IPS DF 6.9 (cell line): ENCODE data around the gene UPF2.
"Not testable (repeated sequence)": the region's sequence is repeated elsewhere in the genome, so short reads cannot be mapped to it uniquely, and the experiment has no call there.

Source experiments
- DNase-seq: peaks from one replicate; pipeline ENCODE4 v3.0.0-alpha.2; 2013; ENCODE audit warnings: low read depth, low spot score
- H3K27ac ChIP-seq: one replicate; pipeline ENCODE4 v1.5.1; 2013; ENCODE audit warnings: low read length, control low read depth
- H3K27me3 ChIP-seq: 2 replicates; pipeline ENCODE4 v1.6.1; 2013; ENCODE audit warnings: mild to moderate bottlenecking, low read length; ENCODE audit not compliant: control insufficient read depth, insufficient read depth
- H3K36me3 ChIP-seq: 2 replicates; pipeline ENCODE4 v1.6.1; 2013; ENCODE audit warnings: low read length; ENCODE audit not compliant: control insufficient read depth, insufficient read depth
- H3K4me1 ChIP-seq: 2 replicates; pipeline ENCODE4 v1.6.1; 2013; ENCODE audit warnings: low read length; ENCODE audit not compliant: control insufficient read depth, insufficient read depth
- H3K4me3 ChIP-seq: 2 replicates; pipeline ENCODE4 v1.5.1; 2013; ENCODE audit warnings: mild to moderate bottlenecking, low read length
- H3K9me3 ChIP-seq: 2 replicates; pipeline ENCODE4 v1.6.1; 2013; ENCODE audit warnings: low read length, inconsistent platforms; ENCODE audit not compliant: control insufficient read depth, insufficient read depth
- WGBS: extraction: QIAGEN DNeasy Blood & Tissue Kit; methylation state at CpG from one replicate; pipeline ENCODE4 v1.1.7; 2013; ENCODE audit warnings: mixed read lengths, missing lambda C conversion rate; ENCODE audit not compliant: insufficient read length, insufficient coverage; 5-methylcytosine and 5-hydroxymethylcytosine counted together

UPF2 gene, protein sequence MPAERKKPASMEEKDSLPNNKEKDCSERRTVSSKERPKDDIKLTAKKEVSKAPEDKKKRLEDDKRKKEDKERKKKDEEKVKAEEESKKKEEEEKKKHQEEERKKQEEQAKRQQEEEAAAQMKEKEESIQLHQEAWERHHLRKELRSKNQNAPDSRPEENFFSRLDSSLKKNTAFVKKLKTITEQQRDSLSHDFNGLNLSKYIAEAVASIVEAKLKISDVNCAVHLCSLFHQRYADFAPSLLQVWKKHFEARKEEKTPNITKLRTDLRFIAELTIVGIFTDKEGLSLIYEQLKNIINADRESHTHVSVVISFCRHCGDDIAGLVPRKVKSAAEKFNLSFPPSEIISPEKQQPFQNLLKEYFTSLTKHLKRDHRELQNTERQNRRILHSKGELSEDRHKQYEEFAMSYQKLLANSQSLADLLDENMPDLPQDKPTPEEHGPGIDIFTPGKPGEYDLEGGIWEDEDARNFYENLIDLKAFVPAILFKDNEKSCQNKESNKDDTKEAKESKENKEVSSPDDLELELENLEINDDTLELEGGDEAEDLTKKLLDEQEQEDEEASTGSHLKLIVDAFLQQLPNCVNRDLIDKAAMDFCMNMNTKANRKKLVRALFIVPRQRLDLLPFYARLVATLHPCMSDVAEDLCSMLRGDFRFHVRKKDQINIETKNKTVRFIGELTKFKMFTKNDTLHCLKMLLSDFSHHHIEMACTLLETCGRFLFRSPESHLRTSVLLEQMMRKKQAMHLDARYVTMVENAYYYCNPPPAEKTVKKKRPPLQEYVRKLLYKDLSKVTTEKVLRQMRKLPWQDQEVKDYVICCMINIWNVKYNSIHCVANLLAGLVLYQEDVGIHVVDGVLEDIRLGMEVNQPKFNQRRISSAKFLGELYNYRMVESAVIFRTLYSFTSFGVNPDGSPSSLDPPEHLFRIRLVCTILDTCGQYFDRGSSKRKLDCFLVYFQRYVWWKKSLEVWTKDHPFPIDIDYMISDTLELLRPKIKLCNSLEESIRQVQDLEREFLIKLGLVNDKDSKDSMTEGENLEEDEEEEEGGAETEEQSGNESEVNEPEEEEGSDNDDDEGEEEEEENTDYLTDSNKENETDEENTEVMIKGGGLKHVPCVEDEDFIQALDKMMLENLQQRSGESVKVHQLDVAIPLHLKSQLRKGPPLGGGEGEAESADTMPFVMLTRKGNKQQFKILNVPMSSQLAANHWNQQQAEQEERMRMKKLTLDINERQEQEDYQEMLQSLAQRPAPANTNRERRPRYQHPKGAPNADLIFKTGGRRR

DNA sequence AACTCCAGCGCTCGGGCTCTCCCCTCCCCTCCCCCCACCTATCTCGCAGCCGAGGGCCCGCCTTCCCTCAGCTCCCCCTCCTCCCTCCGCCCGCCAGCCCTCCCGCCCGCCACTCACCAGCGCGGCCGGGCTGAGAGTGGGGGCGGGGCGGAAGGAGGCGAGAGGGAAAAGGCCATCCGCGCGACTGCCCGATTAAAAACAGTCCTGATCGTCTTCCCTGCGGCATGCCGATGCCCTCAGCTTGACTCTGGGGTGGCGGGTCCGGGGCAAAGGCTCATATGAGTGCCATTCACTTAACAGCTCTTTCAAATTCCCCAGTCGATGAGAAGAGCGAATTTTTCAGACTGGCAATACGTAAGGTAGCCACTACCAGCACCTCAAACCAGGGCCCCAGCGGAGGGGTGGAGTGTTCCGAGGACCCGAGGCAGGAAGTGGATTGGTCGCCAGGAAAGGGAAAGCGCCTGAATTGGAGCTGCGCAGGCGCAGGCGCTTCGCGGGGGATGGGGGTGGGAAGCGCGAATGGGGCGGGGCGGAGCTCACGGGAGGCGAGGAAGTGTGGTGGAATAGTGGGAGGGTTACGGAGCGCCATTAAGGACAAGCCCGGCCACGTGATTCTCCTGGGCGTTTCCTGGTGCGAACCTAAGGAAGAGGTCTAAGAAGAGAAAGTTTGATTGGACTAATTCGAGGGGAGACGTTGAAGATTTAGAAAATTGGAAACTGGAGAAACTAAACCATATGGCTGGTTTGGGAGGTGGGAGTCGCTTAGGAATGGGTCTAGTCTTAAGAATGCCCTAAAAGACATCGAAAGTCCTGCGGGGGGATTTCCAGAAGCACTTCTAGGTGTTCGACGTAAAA is at the start of gene UPF2:
TSS of gene UPF2 (minus strand) at position 13 of the 855 bp plus-strand sequence. CDS start 7,386 bp downstream, outside the sequence.
- Histone ChIP-seq H3K27ac (no peak within 1 kb of the TSS), H3K9me3 (no peaks in the 10 kb centered on the region), H3K4me1 (no peaks in the 10 kb centered on the region), H3K4me3 (peak within 1 kb of the TSS; percentile 92), H3K36me3 (no peaks in the 10 kb centered on the region), H3K27me3 (no peaks in the 10 kb centered on the region)
- DNase-seq, result peak; percentile 93
- WGBS, result no CpG with 5 or more reads among the region's 56 CpGs

DNA sequence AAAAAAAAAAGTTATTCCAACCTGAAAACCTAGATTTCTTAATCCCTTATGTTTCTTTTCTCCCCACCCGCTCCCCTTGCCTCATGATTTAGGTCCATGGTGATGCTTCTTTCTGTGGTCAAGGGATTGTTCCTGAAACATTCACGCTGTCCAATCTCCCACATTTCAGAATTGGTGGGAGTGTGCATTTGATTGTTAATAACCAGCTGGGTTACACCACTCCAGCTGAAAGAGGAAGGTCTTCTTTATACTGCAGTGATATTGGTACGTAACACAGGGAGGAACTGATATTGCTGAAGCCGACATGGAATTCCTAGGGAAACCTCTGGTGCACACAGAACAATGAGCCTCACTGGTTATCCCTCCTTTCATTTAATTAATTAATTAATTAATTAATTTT is 48.8 kb upstream of the UPF2 start:
- no peak for DNase-seq
- Histone ChIP-seq H3K4me3 (no peak overlapping the region), H3K36me3 (peaks cover 29% of the 10 kb centered on the region), H3K27me3 (no peaks in the 10 kb centered on the region; the same call in 1 of the 2 replicates), H3K4me1 (no peaks in the 10 kb centered on the region), H3K9me3 (no peaks in the 10 kb centered on the region), H3K27ac (no peak overlapping the region)
- no CpG with 5 or more reads among the region's 4 CpGs for WGBS

DNA sequence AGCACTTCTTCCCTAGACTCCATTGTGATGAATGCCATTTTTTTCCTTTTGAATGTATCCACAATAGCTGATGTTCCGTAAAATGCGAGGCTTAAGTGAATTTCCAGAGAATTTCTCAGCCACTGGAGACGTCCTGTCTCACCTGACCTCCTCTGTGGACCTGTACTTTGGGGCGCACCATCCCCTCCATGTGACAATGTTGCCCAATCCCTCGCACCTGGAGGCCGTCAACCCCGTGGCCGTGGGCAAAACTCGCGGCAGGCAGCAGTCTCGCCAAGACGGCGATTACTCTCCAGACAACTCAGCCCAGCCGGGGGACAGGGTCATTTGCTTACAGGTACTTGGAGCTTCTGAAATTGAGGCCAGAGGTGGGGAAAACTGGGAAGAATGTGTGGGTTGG is 46.3 kb upstream of the UPF2 start:
- Histone ChIP-seq H3K36me3 (peaks cover 25% of the 10 kb centered on the region), H3K9me3 (no peaks in the 10 kb centered on the region), H3K4me1 (no peaks in the 10 kb centered on the region), H3K27me3 (no peaks in the 10 kb centered on the region), H3K27ac (no peak overlapping the region), H3K4me3 (no peak overlapping the region)
- no CpG with 5 or more reads among the region's 14 CpGs for WGBS
- no peak for DNase-seq

DNA sequence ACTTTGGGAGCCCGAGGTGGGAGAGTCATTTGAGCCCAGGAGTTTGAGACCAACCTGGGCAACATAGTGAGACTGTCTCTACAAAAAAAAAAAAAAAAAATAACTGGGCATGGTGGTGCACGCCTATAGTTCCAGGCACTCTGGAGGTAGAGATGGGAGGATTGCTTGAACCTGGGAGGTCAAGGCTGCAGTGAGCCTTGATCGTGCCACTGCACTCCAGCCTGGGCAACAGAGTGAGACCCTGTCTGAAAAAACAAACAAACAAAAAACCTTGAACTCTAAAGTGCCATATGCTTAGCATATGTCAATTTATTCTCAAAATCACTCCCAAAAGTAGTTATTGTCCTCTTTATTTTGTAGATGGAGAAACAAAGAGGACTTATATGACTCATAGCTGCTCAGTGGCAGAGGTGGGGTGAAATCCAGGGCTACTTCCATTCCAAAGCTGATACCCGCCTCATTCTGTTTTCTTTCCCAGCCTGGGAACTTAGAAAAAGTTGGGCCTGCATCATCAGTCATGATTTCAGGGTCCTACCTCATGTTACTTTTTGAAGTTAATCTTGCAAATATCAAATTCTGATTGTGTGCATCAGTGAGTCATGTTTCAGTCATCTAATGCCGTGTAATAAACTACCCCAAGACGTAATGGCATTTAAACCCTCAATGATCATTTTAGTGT is 39.4 kb upstream of the UPF2 start:
- no peaks in the 10 kb centered on the region for H3K9me3 ChIP-seq
- peaks cover 10% of the 10 kb centered on the region for H3K36me3 ChIP-seq
- no peaks in the 10 kb centered on the region for H3K27me3 ChIP-seq
- no CpG with 5 or more reads among the region's 6 CpGs for WGBS
- no peak for DNase-seq
- H3K4me1 ChIP-seq, result no peaks in the 10 kb centered on the region
- H3K4me3 ChIP-seq, result no peak overlapping the region
- no peak overlapping the region for H3K27ac ChIP-seq

DNA sequence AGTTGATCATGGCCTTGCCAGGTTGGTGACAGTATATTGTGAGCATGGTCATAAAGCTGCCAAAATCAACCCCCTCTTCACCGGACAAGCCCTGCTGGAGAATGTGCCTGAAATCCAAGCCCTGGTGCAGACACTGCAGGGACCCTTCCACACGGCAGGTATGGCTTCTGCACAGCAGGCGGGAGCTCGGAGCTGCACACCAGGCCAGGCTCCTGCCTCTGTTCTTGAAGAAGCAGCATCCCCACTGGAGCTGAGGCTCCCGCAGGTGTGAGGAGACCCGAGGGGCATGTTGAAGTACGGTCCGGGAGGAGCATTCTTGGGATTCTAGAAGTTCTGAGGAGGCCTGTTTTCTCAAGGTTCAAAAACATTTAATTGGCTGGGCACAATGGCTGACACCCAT is 38.9 kb upstream of the UPF2 start:
- no peaks in the 10 kb centered on the region for H3K27me3 ChIP-seq
- H3K36me3 ChIP-seq, result peaks cover 9% of the 10 kb centered on the region
- no CpG with 5 or more reads among the region's 8 CpGs for WGBS
- H3K9me3 ChIP-seq, result no peaks in the 10 kb centered on the region
- H3K4me1 ChIP-seq, result no peaks in the 10 kb centered on the region
- H3K4me3 ChIP-seq, result no peak overlapping the region
- no peak overlapping the region for H3K27ac ChIP-seq
- DNase-seq, result no peak

DNA sequence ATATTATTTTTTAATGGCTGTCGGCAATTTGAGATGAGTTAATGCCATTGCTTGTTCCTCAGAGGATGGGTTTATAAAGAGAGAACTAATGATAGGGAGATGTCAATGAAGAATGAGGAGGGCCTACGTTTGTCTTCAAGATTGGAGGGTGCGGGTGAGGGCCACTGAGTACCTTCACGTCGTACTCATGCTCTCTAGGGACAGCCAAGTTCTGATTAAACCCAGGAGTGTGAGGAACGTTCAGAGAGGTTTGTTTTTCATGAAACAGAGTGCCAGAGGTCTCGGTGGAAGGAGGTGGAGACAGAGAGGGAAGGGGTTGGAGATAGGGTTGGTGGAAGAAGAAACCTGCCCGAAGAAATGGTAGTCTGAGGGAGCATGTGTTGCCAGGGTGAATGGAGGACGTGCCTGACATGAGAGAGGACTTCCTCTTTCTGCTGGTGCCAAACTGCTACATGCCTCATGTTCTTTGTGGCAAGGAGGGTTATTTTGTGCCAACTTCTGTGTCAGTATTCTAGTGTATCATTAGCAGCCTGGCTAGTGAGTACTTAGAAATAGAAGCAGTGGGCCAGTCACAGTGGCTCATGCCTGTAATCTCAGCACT is 35.1 kb upstream of the UPF2 start:
- Histone ChIP-seq H3K4me1 (no peaks in the 10 kb centered on the region), H3K36me3 (peaks cover 3% of the 10 kb centered on the region; the same call in 1 of the 2 replicates), H3K27me3 (no peaks in the 10 kb centered on the region), H3K27ac (no peak overlapping the region), H3K4me3 (no peak overlapping the region), H3K9me3 (no peaks in the 10 kb centered on the region)
- whole genome bisulfite sequencing, result no CpG with 5 or more reads among the region's 9 CpGs
- no peak for DNase-seq

DNA sequence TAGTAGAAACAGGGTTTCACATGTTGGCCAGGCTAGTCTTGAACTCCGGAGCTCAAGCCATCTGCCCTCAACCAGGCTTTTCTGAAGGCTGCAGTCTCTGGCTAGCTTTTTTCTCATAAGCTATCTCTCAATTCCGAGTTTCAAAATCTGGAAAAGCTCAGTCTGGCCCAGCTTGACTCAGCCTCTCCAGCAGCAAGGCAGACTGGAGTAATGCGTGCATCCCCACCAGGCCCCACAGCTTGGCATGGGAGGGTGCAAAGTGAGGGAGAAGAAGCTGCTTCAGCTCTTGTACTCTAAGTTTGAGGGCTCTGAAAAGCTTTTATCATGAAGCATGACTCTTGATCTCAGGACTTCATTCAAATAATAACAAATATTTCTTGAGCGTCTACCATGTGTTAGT is 30.9 kb upstream of the UPF2 start:
- DNase-seq, result no peak
- no CpG with 5 or more reads among the region's 4 CpGs for WGBS
- Histone ChIP-seq H3K4me1 (peaks cover 3% of the 10 kb centered on the region; the same call in 1 of the 2 replicates), H3K9me3 (no peaks in the 10 kb centered on the region), H3K4me3 (no peak overlapping the region), H3K27me3 (no peaks in the 10 kb centered on the region), H3K36me3 (no peaks in the 10 kb centered on the region; the same call in 1 of the 2 replicates), H3K27ac (no peak overlapping the region)

DNA sequence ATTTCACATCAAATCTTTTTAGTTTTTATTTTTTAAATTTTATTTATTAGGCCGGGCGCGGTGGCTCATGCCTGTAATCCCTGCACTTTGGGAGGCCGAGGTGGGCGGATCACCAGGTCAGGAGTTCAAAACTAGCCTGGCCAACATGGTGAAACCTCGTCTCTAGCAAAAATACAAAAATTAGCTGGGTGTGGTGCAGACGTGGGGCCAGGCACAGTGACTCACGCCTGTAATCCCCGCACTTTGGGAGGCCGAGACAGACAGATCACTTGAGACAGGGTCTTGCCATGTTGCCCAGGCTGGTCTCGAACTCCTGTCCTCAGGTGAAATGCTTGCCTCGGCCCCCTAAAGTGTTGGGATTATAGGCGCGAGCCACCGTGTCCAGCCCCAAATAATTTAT is 28.8 kb upstream of the UPF2 start:
- H3K9me3 ChIP-seq, H3K4me1 ChIP-seq: not testable (repeated sequence)
- no CpG with 5 or more reads among the region's 15 CpGs for WGBS

More for the DNA sequence above, 28.8 kb upstream of the UPF2 start:
- DNase-seq, H3K36me3 ChIP-seq, H3K27me3 ChIP-seq, H3K4me3 ChIP-seq, H3K27ac ChIP-seq: not testable (repeated sequence)
